Neural cell (in vitro differentiated cells): Measurements from ENCODE around the gene GNAQ.
"Not testable (repeated sequence)": the region's sequence is repeated elsewhere in the genome, so short reads cannot be mapped to it uniquely, and the experiment has no call there.

Source experiments
- EP300 ChIP-seq: fragments of 450-650 bp; conservative IDR thresholded peaks from 2 replicates; pipeline ENCODE4 v1.6.1; 2014; ENCODE audit warnings: antibody characterized with exemption, mild to moderate bottlenecking, moderate library complexity; ENCODE audit not compliant: poor library complexity, severe bottlenecking
- EZH2 ChIP-seq: fragments of 200-600, 300-800 bp; shearing (Covaris generic), sonication (generic); IDR thresholded peaks from 2 replicates; pipeline ENCODE4 v1.6.1; 2014; ENCODE audit warnings: antibody characterized with exemption, low read length, borderline replicate concordance, mild to moderate bottlenecking; ENCODE audit not compliant: insufficient read depth, poor library complexity, severe bottlenecking
- MXI1 ChIP-seq: fragments of 450-650 bp; conservative IDR thresholded peaks from 2 replicates; pipeline ENCODE4 v1.6.1; 2014; ENCODE audit warnings: antibody characterized with exemption, mild to moderate bottlenecking; ENCODE audit not compliant: poor library complexity, severe bottlenecking
- POLR2AphosphoS5 ChIP-seq: IDR thresholded peaks from 2 replicates; pipeline ENCODE4 v1.6.1; 2012
- RAD21 ChIP-seq: fragments of 450-650 bp; conservative IDR thresholded peaks from 2 replicates; pipeline ENCODE4 v1.6.1; 2014; ENCODE audit warnings: antibody characterized with exemption, mild to moderate bottlenecking, moderate library complexity
- REST ChIP-seq: IDR thresholded peaks from 2 replicates; pipeline ENCODE4 v1.6.1; 2012; ENCODE audit warnings: borderline replicate concordance
- SMC3 ChIP-seq: fragments of 450-650 bp; conservative IDR thresholded peaks from 2 replicates; pipeline ENCODE4 v1.6.1; 2014; ENCODE audit warnings: antibody characterized with exemption, mild to moderate bottlenecking, moderate library complexity; ENCODE audit not compliant: poor library complexity
- TAF1 ChIP-seq: IDR thresholded peaks from 2 replicates; pipeline ENCODE4 v1.6.1; 2012; ENCODE audit warnings: low read depth
- TF ChIP-seq, protein P1 (sequence below): fragments of 450-650 bp; IDR thresholded peaks from 2 replicates; pipeline ENCODE4 v1.5.1; 2014; ENCODE audit warnings: antibody characterized with exemption, mild to moderate bottlenecking, moderate library complexity; ENCODE audit not compliant: poor library complexity, severe bottlenecking

DNA sequence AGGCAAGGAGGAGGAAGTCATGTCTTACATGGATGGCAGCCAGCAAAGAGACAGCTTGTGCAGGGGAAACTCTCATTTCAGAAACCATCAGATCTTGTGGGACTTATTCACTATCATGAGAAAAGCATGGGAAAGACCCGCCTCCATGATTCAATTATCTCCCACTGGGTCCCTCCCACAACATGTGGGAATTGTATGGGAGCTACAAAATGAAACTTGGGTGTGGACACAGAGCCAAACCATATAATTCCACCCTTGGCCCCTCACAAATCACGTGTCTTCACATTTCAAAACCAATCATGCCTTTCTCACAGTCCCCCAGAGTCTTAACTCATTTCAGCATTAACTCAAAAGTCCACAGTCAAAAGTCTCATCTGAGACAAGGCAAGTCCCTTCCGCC is 341.5 kb downstream of the GNAQ start:
- not testable (repeated sequence) for TF ChIP-seq MXI1, EP300, POLR2AphosphoS5, EZH2, REST, TAF1, RAD21, SMC3
- TF ChIP-seq, protein P1, sequence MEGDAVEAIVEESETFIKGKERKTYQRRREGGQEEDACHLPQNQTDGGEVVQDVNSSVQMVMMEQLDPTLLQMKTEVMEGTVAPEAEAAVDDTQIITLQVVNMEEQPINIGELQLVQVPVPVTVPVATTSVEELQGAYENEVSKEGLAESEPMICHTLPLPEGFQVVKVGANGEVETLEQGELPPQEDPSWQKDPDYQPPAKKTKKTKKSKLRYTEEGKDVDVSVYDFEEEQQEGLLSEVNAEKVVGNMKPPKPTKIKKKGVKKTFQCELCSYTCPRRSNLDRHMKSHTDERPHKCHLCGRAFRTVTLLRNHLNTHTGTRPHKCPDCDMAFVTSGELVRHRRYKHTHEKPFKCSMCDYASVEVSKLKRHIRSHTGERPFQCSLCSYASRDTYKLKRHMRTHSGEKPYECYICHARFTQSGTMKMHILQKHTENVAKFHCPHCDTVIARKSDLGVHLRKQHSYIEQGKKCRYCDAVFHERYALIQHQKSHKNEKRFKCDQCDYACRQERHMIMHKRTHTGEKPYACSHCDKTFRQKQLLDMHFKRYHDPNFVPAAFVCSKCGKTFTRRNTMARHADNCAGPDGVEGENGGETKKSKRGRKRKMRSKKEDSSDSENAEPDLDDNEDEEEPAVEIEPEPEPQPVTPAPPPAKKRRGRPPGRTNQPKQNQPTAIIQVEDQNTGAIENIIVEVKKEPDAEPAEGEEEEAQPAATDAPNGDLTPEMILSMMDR = not testable (repeated sequence)
